ENCODE measurements around the gene DLK1. TPM values are rescaled to one million over a fixed set of nuclear protein-coding genes. Genes with fewer than 3 reads are reported as not detected.

DLK1 gene
- total and polyA plus RNA-seq, 2 of the 4 experiments (the other 2 are of a cell fraction) = under 0.01 to 0.07 TPM

GRCh38 chr14:100684154-100684553 lies 42.5 kb upstream of the DLK1 start:
- ChIA-PET CTCF (no interaction called here), POLR2A (ENCODE audit: unreplicated experiment) (no interaction called here)
- in situ Hi-C loops (cut with MboI; ENCODE audit: low sequenced_read_pairs) = no loop called here
- dilution Hi-C loops (cut with HindIII; ENCODE audit: low sequenced_read_pairs, unreplicated experiment) = no loop called here
- Histone ChIP-seq H2AK9ac (replicated peaks; ENCODE audit: low read depth, low read length, poor library complexity) (no peak overlapping the region), H2BK5ac (ENCODE audit: low read depth, low read length, poor library complexity, severe bottlenecking) (no peak overlapping the region), H3K4me1 (ENCODE audit: control insufficient read depth, insufficient read depth, low read length) (peaks cover 9% of the 10 kb centered on the region), H2BK120ac (ENCODE audit: low read depth, low read length) (no peak overlapping the region), H3K9me3 (ENCODE audit: control insufficient read depth, insufficient read depth, low read length) (peaks cover 2% of the 10 kb centered on the region; the same call in 1 of the 2 replicates), H2AFZ (replicated peaks; ENCODE audit: low read length, poor library complexity) (no peak overlapping the region), H4K5ac (ENCODE audit: low read depth, low read length) (no peak overlapping the region), H3K4me3 (ENCODE audit: insufficient read depth, low read depth, low read length) (no peak overlapping the region), H3K4ac (ENCODE audit: low read depth, low read length) (no peak overlapping the region), H3K9me1 (ENCODE audit: insufficient read depth, low read length) (peaks cover 5% of the 10 kb centered on the region), H3K27me3 (ENCODE audit: control insufficient read depth, insufficient read depth, low read length) (peaks cover 10% of the 10 kb centered on the region), H3K18ac (ENCODE audit: low read depth, low read length) (no peak overlapping the region), H3K23ac (ENCODE audit: low read depth, low read length) (no peak overlapping the region), H4K8ac (ENCODE audit: low read depth in 2 of 2, low read length in 2 of 2) (no peak overlapping the region), H2AK5ac (ENCODE audit: low read depth, low read length) (no peak overlapping the region), H4K91ac (ENCODE audit: insufficient read depth, low read depth, low read length) (no peak overlapping the region), H2BK15ac (ENCODE audit: low read depth, low read length) (no peak overlapping the region), H3K27ac (ENCODE audit: insufficient read depth, low read length) (no peak overlapping the region), H4K20me1 (ENCODE audit: insufficient read depth, low read length) (no peaks in the 10 kb centered on the region; the same call in 1 of the 2 replicates), H3K14ac (replicated peaks; ENCODE audit: low read depth, low read length) (no peak overlapping the region), H2BK20ac (ENCODE audit: low read depth, low read length) (no peak overlapping the region), H3K79me1 (ENCODE audit: low read depth in 1 of 2, low read length in 2 of 2) (no peaks in the 10 kb centered on the region), H3K4me2 (ENCODE audit: low read depth, low read length) (no peak overlapping the region), H3K56ac (ENCODE audit: extremely low read depth, insufficient read depth, low read length) (no peak overlapping the region), H3K36me3 (ENCODE audit: control insufficient read depth, insufficient read depth, low read length) (no peaks in the 10 kb centered on the region), H3K9ac (ENCODE audit: low read depth, low read length) (no peak overlapping the region)
- intact Hi-C loops (cut with micrococcal nuclease) = no loop called here
- BruUV-seq (replicated peaks) = no TSS peak
- ATAC-seq (ENCODE audit: low read depth) (no peak), DNase-seq (no peak)
- WGBS, 2 experiments (ENCODE audit: extremely low coverage in 2 of 2, insufficient read length in 1 of 2) = 92% methylated on average over 5 of the region's 6 CpGs; no CpG with 5 or more reads in 1 of the 2 experiments
- TF ChIP-seq RFX5 (IDR thresholded peaks at IDR 0.05; ENCODE audit: low read depth, low read length) (no peak), RAD21 (IDR thresholded peaks at IDR 0.05; ENCODE audit: low read length) (no peak), BHLHE40 (IDR thresholded peaks at IDR 0.05; ENCODE audit: low read depth, low read length) (no peak), MAFK (IDR thresholded peaks at IDR 0.05; ENCODE audit: low read depth, low read length) (no peak), CTCF (conservative IDR thresholded peaks at IDR 0.05; ENCODE audit: low read depth, low read length) (no peak), POLR2A (IDR thresholded peaks at IDR 0.05; ENCODE audit: low read depth, low read length) (no peak), USF2 (IDR thresholded peaks at IDR 0.05; ENCODE audit: low read depth, low read length) (no peak), SMC3 (IDR thresholded peaks at IDR 0.05; ENCODE audit: low read depth, low read length) (no peak), RCOR1 (IDR thresholded peaks at IDR 0.05; ENCODE audit: insufficient replicate concordance, low read length) (no peak), ELK1 (IDR thresholded peaks at IDR 0.05; ENCODE audit: borderline replicate concordance, low read depth, low read length) (no peak)
